ENCODE results near the gene SHOC2. TPM values are rescaled to one million over a fixed set of nuclear protein-coding genes. Genes with fewer than 3 reads are reported as not detected.
A peak's percentile ranks its signal among the peaks of the same experiment; 100 is the strongest.

Gene SHOC2
- total and polyA plus RNA-seq, 2 of the 8 experiments (the other 6 are each of a cell fraction or from before 2014, with no cell fraction given) = 7.6 to 28.2 TPM

DNA sequence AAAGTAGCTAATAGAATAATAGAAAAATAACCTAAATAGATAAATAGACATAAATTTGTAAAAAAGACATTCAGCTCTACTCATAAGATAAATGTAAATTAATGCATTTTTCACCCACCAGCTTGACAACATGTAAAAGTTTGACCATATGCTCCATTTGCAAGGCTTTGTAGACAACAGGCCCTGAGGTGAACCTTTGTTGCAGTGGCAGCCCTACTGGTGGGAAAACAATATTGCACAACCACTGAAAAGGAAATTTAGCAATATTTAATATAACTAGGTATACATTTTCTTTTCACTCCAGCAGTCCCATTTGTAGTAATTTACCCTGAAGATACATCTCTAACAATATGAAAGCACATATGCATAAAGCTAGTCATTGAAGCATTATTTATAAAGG lies 118.5 kb downstream of the SHOC2 start:
- DNase-seq (ENCODE audit: low read depth in 1 of 2, low spot score in 2 of 2) (no peak), FAIRE-seq (no peak)
- Histone ChIP-seq H3K4me3 (ENCODE audit: extremely low read depth in 1 of 4, insufficient read depth in 2 of 4, low read depth in 3 of 4, low read length in 4 of 4) (no peak overlapping the region), H3K4ac (replicated peaks; ENCODE audit: insufficient read length, low read depth, low read length) (no peak overlapping the region), H3K18ac (ENCODE audit: extremely low read depth, low read length) (no peak overlapping the region), H2AFZ (ENCODE audit: low read length) (no peak overlapping the region), H3K56ac (replicated peaks; ENCODE audit: insufficient read length, low read depth, low read length) (no peak overlapping the region), H2BK5ac (ENCODE audit: low read depth, low read length) (no peak overlapping the region), H3K9ac (replicated peaks in 1 of 4; ENCODE audit: extremely low read depth in 1 of 4, low read depth in 3 of 4, low read length in 3 of 4) (no peak overlapping the region), H3K27me3 (replicated peaks in 1 of 4; ENCODE audit: control insufficient read depth in 3 of 4, extremely low read depth in 1 of 4, insufficient read depth in 3 of 4, low read length in 3 of 4) (no peaks in the 10 kb centered on the region), H4K5ac (ENCODE audit: insufficient read length, low read depth, low read length) (no peak overlapping the region), H3K79me2 (ENCODE audit: control insufficient read depth in 1 of 2, insufficient read depth in 2 of 2, low read length in 2 of 2) (no peaks in the 10 kb centered on the region), H3K4me1 (replicated peaks in 1 of 4; ENCODE audit: control insufficient read depth in 3 of 4, insufficient read depth in 4 of 4, low read length in 3 of 4) (no peaks in the 10 kb centered on the region), H4K91ac (replicated peaks; ENCODE audit: insufficient read length, low read length) (no peak overlapping the region), H2BK120ac (replicated peaks; ENCODE audit: low read depth, low read length) (no peak overlapping the region), H2BK15ac (ENCODE audit: low read length) (no peak overlapping the region), H3K23ac (ENCODE audit: insufficient read length) (no peak overlapping the region), H2BK12ac (ENCODE audit: low read depth, low read length) (no peak overlapping the region), H2AK5ac (ENCODE audit: low read depth, low read length) (no peak overlapping the region), H3K4me2 (ENCODE audit: insufficient read depth in 1 of 2, low read depth in 2 of 2, low read length in 2 of 2) (no peak overlapping the region), H3K79me1 (ENCODE audit: low read depth, low read length) (no peaks in the 10 kb centered on the region), H3K9me3 (ENCODE audit: insufficient read depth in 2 of 2, low read depth in 1 of 2, low read length in 1 of 2) (peaks cover 8 to 11% of the 10 kb centered on the region in 2 experiments; a peak in 2 of 4 replicates), H4K20me1 (replicated peaks in 1 of 2; ENCODE audit: control insufficient read depth in 1 of 2, insufficient read depth in 2 of 2, low read length in 2 of 2) (no peaks in the 10 kb centered on the region), H3K27ac (ENCODE audit: low read depth, low read length) (no peak overlapping the region), H3K36me3 (ENCODE audit: control insufficient read depth in 2 of 4, insufficient read depth in 4 of 4, low read length in 3 of 4) (no peaks in the 10 kb centered on the region), H3K14ac (ENCODE audit: insufficient read length) (no peak overlapping the region), H4K8ac (ENCODE audit: extremely low read depth, insufficient read depth, low read length) (no peak overlapping the region), H2BK20ac (ENCODE audit: low read length) (no peak overlapping the region), H3K23me2 (ENCODE audit: low read depth, low read length) (no peaks in the 10 kb centered on the region)
- TF ChIP-seq CTCF (IDR thresholded peaks at IDR 0.05; ENCODE audit: control extremely low read depth in 1 of 3, insufficient read depth in 1 of 3, low read depth in 1 of 3, low read length in 3 of 3) = peak in 1 of 3 experiments; percentile 23; a peak in 1 of 4 replicates
- no peak for TF ChIP-seq CREB1 (IDR thresholded peaks at IDR 0.05)
- TF ChIP-seq CEBPB (IDR thresholded peaks at IDR 0.05; ENCODE audit: low read depth, low read length) = peak; percentile 72
- TF ChIP-seq BCL11A (IDR thresholded peaks at IDR 0.05; ENCODE audit: low read depth in 2 of 2, low read length in 2 of 2) = no peak
- peak; percentile 24 to 25; a peak in 2 of 4 replicates for TF ChIP-seq RAD21 (IDR thresholded peaks at IDR 0.05 in 1 of 2, conservative IDR thresholded peaks at IDR 0.05 in 1 of 2; ENCODE audit: low read depth in 2 of 2, low read length in 2 of 2)
- ChIA-PET POLR2A (ENCODE audit: partially characterized antibody) (no interaction called here), CTCF (ENCODE audit: partially characterized antibody) (interaction anchor here (0.7 to 1.7 kb wide), 4 partner anchors 20 to 306 kb away, joined by 3 to 5 read pairs (median 4); no protein-coding TSS in a partner anchor)

All from H1 (cell line).